Choroid plexus epithelial cell (primary cell): ENCODE data around the gene HNRNPA3.
"Not testable (repeated sequence)": the region's sequence is repeated elsewhere in the genome, so short reads cannot be mapped to it uniquely, and the experiment has no call there.

ENCODE experiments used
- DNase-seq: peaks from one replicate; pipeline ENCODE4 v3.0.0-alpha.2; 2010; ENCODE audit warnings: low read depth
- H3K4me3 ChIP-seq: 2 replicates; pipeline ENCODE4 v1.5.1; 2011; ENCODE audit warnings: low read depth, mild to moderate bottlenecking, control low read depth, low read length, moderate library complexity
- TF ChIP-seq, protein P1 (sequence below): conservative IDR thresholded peaks from 2 replicates; pipeline ENCODE4 v1.5.1; 2011; ENCODE audit warnings: low read depth, mild to moderate bottlenecking, control low read depth, inconsistent platforms, low read length, moderate library complexity

HNRNPA3 gene

DNA sequence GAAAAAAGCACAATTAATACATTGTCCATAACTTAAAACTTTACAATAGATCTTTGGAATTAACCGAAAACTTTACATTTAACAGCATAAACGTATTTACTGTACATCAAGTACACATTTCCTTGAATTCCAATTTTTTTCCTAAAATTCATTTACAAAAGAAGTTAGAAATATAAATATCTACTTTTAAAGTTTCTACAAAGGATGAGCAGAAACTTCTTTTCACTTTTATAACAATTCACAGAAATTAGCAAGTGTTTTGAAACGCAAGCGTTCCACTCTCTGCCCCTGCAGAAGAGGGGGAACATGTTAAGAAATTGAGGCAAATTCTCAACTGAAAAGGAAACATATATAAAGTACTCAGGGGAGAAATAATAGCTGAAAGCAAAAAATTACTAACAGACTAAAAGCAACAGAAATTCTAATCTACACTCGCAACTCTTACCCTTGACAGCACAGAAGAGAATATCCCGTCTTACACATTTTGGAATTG lies 50.4 kb downstream of the HNRNPA3 start:
- peak overlapping the region; percentile 88 for H3K4me3 ChIP-seq
- TF ChIP-seq, protein P1, sequence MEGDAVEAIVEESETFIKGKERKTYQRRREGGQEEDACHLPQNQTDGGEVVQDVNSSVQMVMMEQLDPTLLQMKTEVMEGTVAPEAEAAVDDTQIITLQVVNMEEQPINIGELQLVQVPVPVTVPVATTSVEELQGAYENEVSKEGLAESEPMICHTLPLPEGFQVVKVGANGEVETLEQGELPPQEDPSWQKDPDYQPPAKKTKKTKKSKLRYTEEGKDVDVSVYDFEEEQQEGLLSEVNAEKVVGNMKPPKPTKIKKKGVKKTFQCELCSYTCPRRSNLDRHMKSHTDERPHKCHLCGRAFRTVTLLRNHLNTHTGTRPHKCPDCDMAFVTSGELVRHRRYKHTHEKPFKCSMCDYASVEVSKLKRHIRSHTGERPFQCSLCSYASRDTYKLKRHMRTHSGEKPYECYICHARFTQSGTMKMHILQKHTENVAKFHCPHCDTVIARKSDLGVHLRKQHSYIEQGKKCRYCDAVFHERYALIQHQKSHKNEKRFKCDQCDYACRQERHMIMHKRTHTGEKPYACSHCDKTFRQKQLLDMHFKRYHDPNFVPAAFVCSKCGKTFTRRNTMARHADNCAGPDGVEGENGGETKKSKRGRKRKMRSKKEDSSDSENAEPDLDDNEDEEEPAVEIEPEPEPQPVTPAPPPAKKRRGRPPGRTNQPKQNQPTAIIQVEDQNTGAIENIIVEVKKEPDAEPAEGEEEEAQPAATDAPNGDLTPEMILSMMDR = no peak

DNA sequence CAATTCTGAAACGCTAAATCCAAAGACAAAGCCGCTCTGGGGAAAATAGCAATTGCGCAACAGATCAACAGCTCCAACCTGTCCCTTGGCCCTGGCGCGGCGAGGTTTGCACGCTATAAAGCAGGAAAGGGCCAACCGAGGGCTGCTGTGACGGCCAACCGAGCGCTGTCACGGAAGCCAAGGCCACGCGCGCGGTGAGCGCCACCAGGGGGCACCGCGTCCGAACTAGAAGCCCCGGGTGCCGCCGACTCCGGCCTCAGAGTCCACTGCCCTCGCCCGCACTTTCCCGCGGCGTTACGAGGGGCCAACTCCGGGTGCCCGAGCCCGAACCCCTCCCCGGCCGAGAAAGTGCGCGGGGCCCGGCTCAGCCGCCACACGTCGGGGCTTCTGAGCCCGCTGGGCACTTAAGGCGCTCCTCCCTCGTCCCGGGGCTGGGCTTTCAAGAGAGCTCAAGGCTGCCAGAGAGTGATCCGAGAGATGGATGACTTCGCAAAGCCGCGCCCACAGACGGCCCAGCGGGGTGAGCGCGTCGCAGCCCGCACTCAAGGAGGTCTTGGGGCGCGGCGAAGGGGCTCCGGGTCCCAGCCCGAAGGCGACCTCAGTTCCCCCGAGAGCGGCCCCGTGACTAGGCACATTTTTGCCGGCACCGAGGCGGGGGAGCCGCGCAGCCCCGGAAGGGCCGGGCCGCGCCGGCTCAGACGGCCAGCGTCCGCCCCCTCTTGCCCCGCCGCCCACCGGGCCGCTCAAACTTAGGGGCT lies 51.0 kb downstream of the HNRNPA3 start:
- TF ChIP-seq, protein P1 = peak; percentile 83
- peak overlapping the region; percentile 88 for H3K4me3 ChIP-seq
- DNase-seq = peak; percentile 99

More for the DNA sequence above, 50.4 kb downstream of the HNRNPA3 start:
- no peak for DNase-seq

DNA sequence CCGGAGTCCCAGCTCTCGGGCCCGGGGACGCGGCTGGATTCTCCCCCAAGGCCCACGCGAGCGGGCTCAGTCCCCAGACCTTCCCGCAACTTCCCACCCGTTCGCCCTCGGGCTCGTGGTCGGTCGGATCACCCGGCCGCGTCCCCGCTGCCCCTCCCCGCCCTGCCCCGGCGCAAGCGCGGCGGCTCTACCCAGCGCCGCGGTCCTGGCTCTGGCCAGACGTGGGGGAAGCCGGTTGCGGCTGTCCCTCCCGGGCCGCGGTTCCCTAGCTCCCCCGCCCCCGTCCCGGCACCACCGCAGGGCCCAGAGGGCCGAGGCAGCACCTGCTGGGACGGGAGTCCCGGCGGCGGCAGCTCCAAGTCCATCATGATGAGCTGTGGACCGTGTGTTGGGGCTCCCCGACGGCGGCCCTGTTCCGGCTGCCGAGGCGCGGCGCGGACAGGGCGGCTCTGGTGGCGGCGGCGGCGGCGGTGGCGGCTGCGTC lies 51.7 kb downstream of the HNRNPA3 start:
- peak; percentile 58 for DNase-seq
- TF ChIP-seq, protein P1 = no peak
- peak overlapping the region; percentile 88 for H3K4me3 ChIP-seq

DNA sequence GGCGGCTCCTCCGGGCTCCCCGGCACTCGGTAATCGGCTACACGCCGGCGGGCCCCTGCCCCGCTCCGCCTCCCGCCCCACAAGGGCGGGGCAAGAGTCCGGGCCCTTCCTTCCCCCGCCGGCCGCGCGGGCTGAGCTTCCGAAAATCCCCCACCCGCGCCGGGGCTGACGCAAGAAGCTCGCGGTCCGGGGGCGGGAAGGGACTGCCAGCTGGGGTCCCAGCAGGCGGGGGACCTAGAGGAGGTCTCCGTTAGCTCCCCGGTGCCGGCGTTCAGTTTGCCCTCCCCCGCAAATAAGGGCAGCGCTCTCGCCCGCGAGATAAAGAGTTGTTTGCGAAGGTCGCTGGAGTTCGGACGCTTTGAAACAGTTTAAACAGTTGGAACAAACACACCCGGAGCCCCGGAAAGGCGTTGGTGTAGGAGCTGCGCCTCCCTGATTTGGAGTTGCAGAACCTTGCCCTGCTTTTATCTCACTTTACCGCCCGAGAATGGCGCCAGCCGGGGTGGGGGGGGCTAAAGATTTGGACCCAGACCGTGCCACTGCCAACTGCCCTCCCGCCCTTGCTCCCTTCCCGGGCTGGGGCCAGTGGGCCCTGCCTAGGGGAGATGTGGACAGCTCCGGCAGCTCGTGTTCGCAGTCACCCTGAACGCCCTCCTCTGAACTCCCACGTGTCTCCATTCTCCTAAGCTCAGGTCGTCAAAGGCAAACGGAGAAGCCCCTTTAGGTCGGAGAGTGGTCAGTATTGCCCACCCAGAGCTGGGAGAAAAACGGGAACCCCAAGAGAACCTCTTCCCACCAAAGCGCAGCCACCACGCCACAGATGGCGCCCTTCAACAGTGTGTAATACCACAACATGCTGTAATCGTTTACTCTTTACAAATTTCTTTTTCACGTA lies 52.3 kb downstream of the HNRNPA3 start, which contains the start of gene NFE2L2:
NFE2L2 (minus strand) TSS at position 35 of the 895 bp plus-strand sequence. CDS start 151 bp downstream, outside the sequence.
- peak; percentile 94 for DNase-seq
- TF ChIP-seq, protein P1 = peak; percentile 56
- H3K4me3 ChIP-seq = peak within 1 kb of the TSS; percentile 88

DNA sequence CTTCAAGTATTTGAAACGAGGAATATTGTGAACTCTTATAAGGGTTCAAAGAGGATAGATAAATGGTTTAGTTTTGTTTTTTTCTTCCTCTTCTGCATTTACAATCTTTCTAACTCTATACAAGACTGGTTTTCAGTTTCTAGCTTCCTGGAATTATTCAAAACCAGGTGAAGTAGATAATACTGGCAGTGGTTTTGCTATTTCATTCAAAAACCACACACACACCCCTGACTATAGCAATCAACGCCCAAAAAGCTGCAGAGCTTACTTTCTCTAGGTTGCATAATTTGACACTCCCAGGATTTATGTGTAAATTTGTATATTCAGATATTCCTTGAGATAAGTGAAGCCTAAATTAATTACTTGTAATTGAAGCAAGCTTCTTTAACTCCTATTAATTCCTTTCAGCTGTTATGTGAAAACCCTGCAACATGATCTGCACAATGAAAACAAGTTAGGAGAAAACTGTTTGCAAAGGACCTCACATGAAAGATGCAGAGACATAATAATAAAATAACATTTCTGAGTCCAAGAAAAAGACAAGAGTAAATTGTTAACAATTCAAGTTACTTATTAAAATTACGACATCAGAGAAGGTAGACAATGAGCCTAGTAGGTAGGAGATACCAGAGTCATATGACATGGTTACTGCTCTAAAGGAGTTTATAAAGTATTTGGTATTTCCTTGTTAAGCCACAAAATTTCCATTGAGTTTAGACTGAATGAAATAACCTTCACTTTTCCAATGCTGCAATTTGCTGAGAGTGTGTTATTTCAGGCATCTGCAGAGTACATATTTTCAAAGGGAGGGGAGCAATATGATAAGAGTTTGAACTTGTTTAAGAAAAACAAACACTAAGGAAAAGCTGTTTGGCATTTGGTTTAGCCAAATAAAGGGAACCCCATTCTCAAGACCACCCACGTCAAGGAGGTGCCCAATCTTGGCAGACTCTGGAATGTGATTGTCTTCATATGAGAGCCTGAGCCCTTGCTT lies 53.5 kb downstream of the HNRNPA3 start:
- TF ChIP-seq, protein P1 = no peak
- no peak overlapping the region for H3K4me3 ChIP-seq
- peak; percentile 83 for DNase-seq

DNA sequence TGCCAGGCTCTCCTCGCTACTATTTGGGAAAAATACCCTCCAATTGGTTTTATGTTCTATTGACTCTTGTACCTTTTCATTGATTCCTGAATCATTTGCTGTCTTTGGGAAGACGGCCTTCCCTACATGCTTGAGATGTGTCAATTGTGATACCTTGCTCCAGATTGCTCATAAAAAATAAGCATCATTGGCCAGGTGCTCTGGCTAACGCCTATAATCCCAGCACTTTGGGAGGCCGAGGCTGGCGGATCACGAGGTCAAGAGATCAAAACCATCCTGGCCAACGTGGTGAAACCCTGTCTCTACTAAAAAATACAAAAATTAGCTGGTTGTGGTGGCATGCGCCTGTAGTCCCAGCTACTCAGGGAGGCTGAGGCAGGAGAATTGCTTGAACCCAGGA lies 54.4 kb downstream of the HNRNPA3 start:
- not testable (repeated sequence) for H3K4me3 ChIP-seq, DNase-seq
